ENCODE results near the gene RECQL5. TPM values are rescaled to one million over a fixed set of nuclear protein-coding genes. Genes with fewer than 3 reads are reported as not detected.

RECQL5 gene
- total RNA-seq, 1 donor from 2014 or later = 22.7 TPM

DNA sequence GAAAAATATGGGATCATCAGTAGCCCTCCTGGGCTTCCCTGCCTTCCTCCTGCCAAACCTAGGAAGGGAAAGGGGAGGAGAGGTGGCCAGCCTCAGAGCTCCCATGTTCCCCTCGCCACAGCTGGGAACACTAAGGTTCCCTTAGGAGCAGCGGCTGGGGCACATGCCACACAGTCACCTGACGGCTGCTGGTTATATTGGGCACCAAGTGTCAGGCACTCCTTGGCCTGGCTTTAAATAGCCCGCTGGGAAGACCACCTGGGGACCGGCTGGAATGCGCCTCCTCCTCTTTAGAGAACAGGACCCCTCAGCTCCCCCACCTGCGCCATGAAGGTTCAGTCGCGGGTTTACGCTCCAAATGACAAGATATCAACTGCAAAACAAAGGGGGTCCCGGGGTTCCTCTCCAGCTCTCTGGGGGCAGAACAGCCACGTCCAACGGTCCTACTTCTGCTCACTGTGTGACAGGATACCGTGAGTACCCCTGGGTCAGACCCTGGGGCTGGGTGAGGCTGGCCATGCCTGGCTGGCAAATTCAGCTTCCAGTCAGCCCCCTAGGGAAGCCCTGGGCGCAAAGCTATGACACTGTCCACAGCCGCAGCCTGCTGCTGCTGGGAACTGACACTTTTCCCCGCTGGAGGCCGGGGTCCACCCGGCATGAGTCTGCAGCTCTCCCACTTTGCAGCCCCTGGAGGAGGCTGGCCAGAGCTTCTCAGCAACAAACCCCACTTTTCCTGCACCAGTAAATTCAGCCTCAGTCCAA lies 30.4 kb downstream of the RECQL5 start:
- no peak overlapping the region for H3K27ac ChIP-seq
- no peaks in the 10 kb centered on the region for H3K36me3 ChIP-seq

GRCh38 chr17:75635610-75636202 lies 31.2 kb downstream of the RECQL5 start:
- H3K9me3 ChIP-seq (ENCODE audit: low read depth) = no peaks in the 10 kb centered on the region
- no peaks in the 10 kb centered on the region for H3K9me3 Mint-ChIP-seq
- peaks cover 25% of the 10 kb centered on the region for H3K4me1 ChIP-seq
- peaks cover 42% of the 10 kb centered on the region for H3K4me1 Mint-ChIP-seq
- H3K27ac Mint-ChIP-seq = no peak overlapping the region
- no peak overlapping the region for H3K9ac ChIP-seq
- no peaks in the 10 kb centered on the region for H3K36me3 Mint-ChIP-seq
- DNase-seq (ENCODE audit: low spot score) = no peak
- no peak for TF ChIP-seq CTCF (IDR thresholded peaks at IDR 0.05)
- TF ChIP-seq EZH2 (IDR thresholded peaks at IDR 0.05) = no peak
- no peak for TF ChIP-seq EZH2phosphoT487 (IDR thresholded peaks at IDR 0.05)
- H3K36me3 ChIP-seq = no peaks in the 10 kb centered on the region
- H3K4me3 Mint-ChIP-seq = no peak overlapping the region
- peaks cover 14% of the 10 kb centered on the region for H3K27me3 Mint-ChIP-seq (ENCODE audit: insufficient read depth, low read depth)
- H4K20me1 ChIP-seq (ENCODE audit: low read depth) = peaks cover 55% of the 10 kb centered on the region
- H3K27ac ChIP-seq = no peak overlapping the region
- H3K4me3 ChIP-seq = no peak overlapping the region
- H3F3A ChIP-seq (ENCODE audit: low read depth) = peaks cover 22% of the 10 kb centered on the region
- no peaks in the 10 kb centered on the region for H3K79me2 ChIP-seq (ENCODE audit: low read depth)
- no peak overlapping the region for H2AFZ ChIP-seq (replicated peaks)
- no peak overlapping the region for H3K4me2 ChIP-seq
- H3K27me3 ChIP-seq = no peaks in the 10 kb centered on the region

More for the DNA sequence above, 30.4 kb downstream of the RECQL5 start:
- Histone ChIP-seq H4K20me1 (ENCODE audit: low read depth) (peaks cover 55% of the 10 kb centered on the region), H3K27me3 (no peaks in the 10 kb centered on the region), H3K79me2 (ENCODE audit: low read depth) (no peaks in the 10 kb centered on the region), H3K4me3 (no peak overlapping the region), H3K9me3 (ENCODE audit: low read depth) (no peaks in the 10 kb centered on the region), H2AFZ (replicated peaks) (no peak overlapping the region), H3F3A (ENCODE audit: low read depth) (peaks cover 22% of the 10 kb centered on the region), H3K4me1 (peaks cover 25% of the 10 kb centered on the region), H3K9ac (no peak overlapping the region), H3K4me2 (no peak overlapping the region)
- H3K4me3 Mint-ChIP-seq = no peak overlapping the region
- DNase-seq (ENCODE audit: low spot score) = peak; percentile 15
- peak overlapping the region; percentile 57 for H3K27ac Mint-ChIP-seq
- peaks cover 42% of the 10 kb centered on the region for H3K4me1 Mint-ChIP-seq
- H3K27me3 Mint-ChIP-seq (ENCODE audit: insufficient read depth, low read depth) = peaks cover 14% of the 10 kb centered on the region
- H3K36me3 Mint-ChIP-seq = no peaks in the 10 kb centered on the region
- TF ChIP-seq CTCF (IDR thresholded peaks at IDR 0.05) (no peak), EZH2 (IDR thresholded peaks at IDR 0.05) (no peak), EZH2phosphoT487 (IDR thresholded peaks at IDR 0.05) (no peak)
- no peaks in the 10 kb centered on the region for H3K9me3 Mint-ChIP-seq

DNA sequence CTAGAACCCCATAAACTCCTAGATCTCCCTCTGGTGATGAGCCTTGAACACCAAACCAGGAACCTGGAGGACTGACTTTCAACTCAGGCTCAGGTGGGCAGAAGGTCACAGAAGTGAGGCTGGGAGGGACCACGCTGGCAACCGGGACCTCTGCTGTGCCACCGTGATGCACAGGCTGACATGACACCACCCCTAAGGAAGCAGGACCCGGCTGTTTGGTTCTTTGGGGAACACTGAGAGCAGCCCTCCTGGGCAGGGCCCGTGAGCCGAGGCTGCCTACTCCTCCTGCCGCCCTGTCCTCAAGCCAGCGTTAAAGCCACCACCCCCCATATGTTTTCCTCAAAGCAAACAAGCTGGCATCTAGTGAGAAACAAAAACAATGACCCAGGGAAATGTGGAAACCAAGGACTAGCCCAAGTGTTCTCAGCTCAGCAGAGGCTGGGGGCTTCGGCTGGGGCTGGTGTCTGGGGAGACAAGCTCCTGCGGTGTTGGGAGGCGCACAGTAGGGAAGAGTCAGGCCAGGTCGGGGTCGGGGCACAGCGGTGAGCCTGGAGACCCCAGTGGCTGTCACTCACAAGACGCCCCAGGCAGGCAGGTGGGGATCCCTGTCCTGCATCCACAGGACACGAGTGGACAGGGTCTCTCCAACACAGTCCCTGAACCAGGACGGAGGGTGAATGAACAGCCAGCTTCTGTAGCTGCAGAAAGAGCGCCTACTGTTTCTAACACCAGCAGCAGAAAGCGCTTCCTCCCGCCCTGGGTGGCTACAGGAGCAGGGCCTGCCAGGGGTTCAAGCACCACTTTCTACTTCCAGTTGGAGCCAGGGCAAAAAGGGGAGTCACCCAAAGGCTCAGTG lies 32.0 kb downstream of the RECQL5 start:
- TF ChIP-seq CTCF (IDR thresholded peaks at IDR 0.05) = no peak
- no peak for TF ChIP-seq EZH2 (IDR thresholded peaks at IDR 0.05)
- TF ChIP-seq EZH2phosphoT487 (IDR thresholded peaks at IDR 0.05) = no peak
- Histone ChIP-seq H3K9me3 (ENCODE audit: low read depth) (no peaks in the 10 kb centered on the region), H3K9ac (no peak overlapping the region), H3K27me3 (no peaks in the 10 kb centered on the region), H3K27ac (no peak overlapping the region), H3K4me2 (peak overlapping the region; percentile 75), H3K4me3 (no peak overlapping the region), H3K79me2 (ENCODE audit: low read depth) (no peaks in the 10 kb centered on the region), H2AFZ (replicated peaks) (no peak overlapping the region), H4K20me1 (ENCODE audit: low read depth) (peaks cover 55% of the 10 kb centered on the region), H3F3A (ENCODE audit: low read depth) (peaks cover 22% of the 10 kb centered on the region), H3K36me3 (no peaks in the 10 kb centered on the region), H3K4me1 (peaks cover 25% of the 10 kb centered on the region)
- H3K27ac Mint-ChIP-seq = peak overlapping the region; percentile 74
- no peak for DNase-seq (ENCODE audit: low spot score)
- peaks cover 14% of the 10 kb centered on the region for H3K27me3 Mint-ChIP-seq (ENCODE audit: insufficient read depth, low read depth)
- peak overlapping the region; percentile 33 for H3K4me3 Mint-ChIP-seq
- H3K9me3 Mint-ChIP-seq = no peaks in the 10 kb centered on the region
- H3K4me1 Mint-ChIP-seq = peaks cover 42% of the 10 kb centered on the region
- no peaks in the 10 kb centered on the region for H3K36me3 Mint-ChIP-seq

Measured in neural progenitor cell (in vitro differentiated cells).